HCT116 (cell line): ENCODE measurements around the gene WNT5B. TPM values are rescaled to one million over a fixed set of nuclear protein-coding genes. Genes with fewer than 3 reads are reported as not detected.

Experiments
- ATAC-seq: fragments of 200-7000 bp; cut with Tn5 transposase; 2 replicates; pipeline ENCODE4 v1.9.1; 2020; ENCODE audit warnings: mild to moderate bottlenecking, moderate library complexity
- BruUV-seq: library from RNA; stranded (reverse); fragments of 400-500 nt; replicated peaks from 2 replicates; lab custom pipeline; 2021; lab: Mats Ljungman, UMichigan
- CTCF ChIA-PET: fragments of 300-600 bp; sonication (Branson Sonifier 250); formaldehyde crosslinking; loops from one replicate; lab custom pipeline; 2021; ENCODE audit warnings: antibody characterized with exemption; lab: Charles Lee
- POLR2A ChIA-PET: fragments of 300-600, 350-600 bp; sonication (Branson Sonifier 250); formaldehyde crosslinking; loops from one replicate; lab custom pipeline; 2021; ENCODE audit warnings: antibody characterized with exemption; lab: Charles Lee
- RAD21 ChIA-PET, 2 experiments: fragments of 300-600 bp; sonication (Branson Sonifier 250); formaldehyde crosslinking; loops; one replicate each; lab custom pipeline; 2023; ENCODE audit warnings: low total read pairs in 2 of 2; ENCODE audit not compliant: uncharacterized antibody in 2 of 2, unreplicated experiment in 2 of 2, low non-redundant PET in 1 of 2; lab: Charles Lee
- DNase-seq: peaks from one replicate; pipeline ENCODE4 v3.0.0-alpha.2; 2010; ENCODE audit warnings: low read depth, low spot score
- H2AFZ ChIP-seq: fragments of 200-600 bp; shearing (Covaris generic), sonication (generic); 2 replicates; pipeline ENCODE4 v1.6.1; 2017; ENCODE audit warnings: low read depth, mixed run types, mixed read lengths, antibody characterized with exemption, low read length; ENCODE audit not compliant: poor library complexity, severe bottlenecking
- H3K27ac ChIP-seq: 2 replicates; pipeline ENCODE4 v1.5.1; 2012; ENCODE audit warnings: low read depth, low read length
- H3K27me3 ChIP-seq: fragments of 200-600 bp; sonication (generic); 2 replicates; pipeline ENCODE4 v1.6.1; 2016; ENCODE audit warnings: mixed run types, low read length, mixed read lengths; ENCODE audit not compliant: insufficient read depth
- H3K36me3 ChIP-seq, 2 experiments: fragments of 200-500 bp in 1 of 2; fragments of 200-600 bp in 1 of 2; sonication (Bioruptor generic) in 1 of 2; sonication (generic) in 1 of 2; 2 replicates each; pipeline versions ENCODE4 v1.5.1 to v1.6.1; 2014 to 2016; ENCODE audit warnings: low read length in 2 of 2, inconsistent platforms in 1 of 2, mixed read lengths in 1 of 2, mixed run types in 1 of 2; ENCODE audit not compliant: insufficient read depth in 2 of 2, control insufficient read depth in 1 of 2
- H3K4me1 ChIP-seq, 2 experiments: fragments of 200-600 bp in 1 of 2; sonication (generic) in 1 of 2; 2 replicates each; pipeline versions ENCODE4 v1.5.1 to v1.6.1; 2012 to 2017; ENCODE audit warnings: low read length in 2 of 2, inconsistent platforms in 1 of 2, mild to moderate bottlenecking in 1 of 2, mixed read lengths in 1 of 2, mixed run types in 1 of 2, moderate library complexity in 1 of 2; ENCODE audit not compliant: insufficient read depth in 2 of 2, control insufficient read depth in 1 of 2
- H3K4me2 ChIP-seq: fragments of 200-600 bp; sonication (generic); 2 replicates; pipeline ENCODE4 v1.6.1; 2017; ENCODE audit warnings: mixed run types, low read length, mixed read lengths
- H3K4me3 ChIP-seq, 2 experiments: fragments of 200-600 bp in 1 of 2; sonication (generic) in 1 of 2; replicated peaks in 1 of 2; 2 replicates each; pipeline ENCODE4 v1.5.1; 2011 to 2016; ENCODE audit warnings: low read length in 2 of 2, control low read depth in 1 of 2, low read depth in 1 of 2, mild to moderate bottlenecking in 1 of 2, mixed read lengths in 1 of 2, mixed run types in 1 of 2
- H3K79me2 ChIP-seq: fragments of 200-600 bp; sonication (generic); 2 replicates; pipeline ENCODE4 v1.6.1; 2017; ENCODE audit warnings: mild to moderate bottlenecking, mixed run types, low read length, moderate library complexity, mixed read lengths; ENCODE audit not compliant: insufficient read depth
- H3K9ac ChIP-seq: fragments of 200-600 bp; sonication (generic); 2 replicates; pipeline ENCODE4 v1.6.1; 2016; ENCODE audit warnings: low read length, mixed read lengths
- H3K9me2 ChIP-seq: fragments of 200-600 bp; sonication (generic), shearing (Covaris generic); 2 replicates; pipeline ENCODE4 v1.6.1; 2017; ENCODE audit warnings: mixed run types, mild to moderate bottlenecking, moderate library complexity; ENCODE audit not compliant: insufficient read depth
- H3K9me3 ChIP-seq, 2 experiments: fragments of 200-500 bp in 1 of 2; fragments of 200-600 bp in 1 of 2; sonication (Bioruptor generic) in 1 of 2; sonication (generic) in 1 of 2; 2 replicates each; pipeline ENCODE4 v1.6.1; 2014 to 2017; ENCODE audit warnings: low read length in 2 of 2, mixed read lengths in 2 of 2, inconsistent platforms in 1 of 2, low read depth in 1 of 2, mild to moderate bottlenecking in 1 of 2, mixed run types in 1 of 2, moderate library complexity in 1 of 2; ENCODE audit not compliant: control insufficient read depth in 1 of 2, insufficient read depth in 1 of 2
- H4K20me1 ChIP-seq: fragments of 200-600 bp; sonication (generic), shearing (Covaris generic); 2 replicates; pipeline ENCODE4 v1.6.1; 2017; ENCODE audit warnings: mixed run types, mild to moderate bottlenecking, moderate library complexity; ENCODE audit not compliant: insufficient read depth
- ATF3 ChIP-seq: IDR thresholded peaks from 2 replicates; pipeline ENCODE4 v1.6.1; 2012
- CBX3 ChIP-seq: IDR thresholded peaks from 2 replicates; pipeline ENCODE4 v1.6.1; 2012; ENCODE audit warnings: low read depth
- ELF1 ChIP-seq: IDR thresholded peaks from 2 replicates; pipeline ENCODE4 v1.6.1; 2012; ENCODE audit warnings: low read depth, borderline replicate concordance
- EZH2 ChIP-seq: fragments of 200-600 bp; sonication (generic); IDR thresholded peaks from 2 replicates; pipeline ENCODE4 v1.6.1; 2017; ENCODE audit warnings: antibody characterized with exemption, mixed run types
- EZH2phosphoT487 ChIP-seq: fragments of 200-600 bp; IDR thresholded peaks from 2 replicates; pipeline ENCODE4 v1.6.1; 2018; ENCODE audit warnings: antibody characterized with exemption, borderline replicate concordance
- FOSL1 ChIP-seq: IDR thresholded peaks from 2 replicates; pipeline ENCODE4 v1.6.1; 2012; ENCODE audit warnings: low read depth
- JUND ChIP-seq: IDR thresholded peaks from 2 replicates; pipeline ENCODE4 v1.6.1; 2012
- POLR2A ChIP-seq: IDR thresholded peaks from 2 replicates; pipeline ENCODE4 v1.7.0; 2011; ENCODE audit warnings: borderline replicate concordance; ENCODE audit not compliant: insufficient read depth, insufficient read length; ENCODE audit errors: extremely low read depth
- REST ChIP-seq: IDR thresholded peaks from 2 replicates; pipeline ENCODE4 v1.6.1; 2012; ENCODE audit warnings: low read depth
- SIN3A ChIP-seq: IDR thresholded peaks from 2 replicates; pipeline ENCODE4 v1.6.1; 2012; ENCODE audit warnings: low read depth
- TCF7L2 ChIP-seq: IDR thresholded peaks from 2 replicates; pipeline ENCODE4 v1.7.0; 2011; ENCODE audit warnings: borderline replicate concordance, inconsistent platforms; ENCODE audit not compliant: insufficient read depth, insufficient read length; ENCODE audit errors: extremely low read depth
- YY1 ChIP-seq: IDR thresholded peaks from 2 replicates; pipeline ENCODE4 v1.6.1; 2011; ENCODE audit warnings: low read length, low read depth, moderate library complexity, mild to moderate bottlenecking; ENCODE audit not compliant: insufficient replicate concordance; ENCODE audit errors: extremely low read depth
- ZBTB33 ChIP-seq: IDR thresholded peaks from 2 replicates; pipeline ENCODE4 v1.6.1; 2011; ENCODE audit warnings: mild to moderate bottlenecking, low read length, moderate library complexity; ENCODE audit not compliant: insufficient replicate concordance; ENCODE audit errors: extremely low read depth
- ZNF274 ChIP-seq: fragments of 200-500 bp; sonication (Bioruptor generic); IDR thresholded peaks from 2 replicates; pipeline ENCODE4 v1.6.1; 2014; ENCODE audit warnings: mild to moderate bottlenecking, low read depth, low read length, inconsistent platforms
- intact Hi-C: fragments of 100-400 bp; cut with micrococcal nuclease; formaldehyde crosslinking; loops from 2 replicates; pipeline ENCODE4 v1.10.0; 2022
- total RNA-seq: library from RNA; stranded (reverse); gene quantifications from one replicate; pipeline ENCODE4 v1.2.1, GENCODE V29; 2021; ENCODE audit not compliant: unreplicated experiment

The WNT5B gene
- total RNA-seq, 1 experiment from 2014 or later, result 0.52 TPM

- TF ChIP-seq REST (no peak), POLR2A (no peak), FOSL1 (no peak), YY1 (no peak)
- TF ChIP-seq, all 23 proteins: peak for 0
Observed at GRCh38 chr12:1655225-1655788, 26.3 kb downstream of the WNT5B start (continued).

- H2AFZ ChIP-seq, result no peak overlapping the region
- no peak overlapping the region for H3K4me2 ChIP-seq
- no peaks in the 10 kb centered on the region for H4K20me1 ChIP-seq
- no peaks in the 10 kb centered on the region for H3K9me3 ChIP-seq
- peaks cover 0 to 13% of the 10 kb centered on the region in 2 experiments; a peak in 2 of 4 replicates for H3K4me1 ChIP-seq
- no peaks in the 10 kb centered on the region for H3K27me3 ChIP-seq
- intact Hi-C loops, result no loop called here
- H3K27ac ChIP-seq, result no peak overlapping the region
- ChIA-PET RAD21 (interaction anchor here in 1 of 2 experiments (1.0 kb wide), 2 partner anchors 134 to 283 kb away, joined by 3 to 6 read pairs; no protein-coding TSS in a partner anchor), POLR2A (no interaction called here), CTCF (interaction anchor here (10.7 kb wide), 1 partner anchor 134 kb away, joined by 242 read pairs; no protein-coding TSS in a partner anchor)
- ATAC-seq, result no peak
- no TSS peak for BruUV-seq
- H3K79me2 ChIP-seq, result no peaks in the 10 kb centered on the region
- H3K9me2 ChIP-seq, result no peaks in the 10 kb centered on the region
- no peak for DNase-seq
- no peak overlapping the region for H3K9ac ChIP-seq
- no peaks in the 10 kb centered on the region for H3K36me3 ChIP-seq
- no peak overlapping the region for H3K4me3 ChIP-seq
- TF ChIP-seq EZH2phosphoT487, result no peak
- TF ChIP-seq EZH2, result no peak
- TF ChIP-seq TCF7L2, result no peak
- TF ChIP-seq ATF3, result no peak
- no peak for TF ChIP-seq JUND
- TF ChIP-seq ZBTB33, result no peak
- TF ChIP-seq POLR2A, result no peak
- no peak for TF ChIP-seq YY1
- no peak for TF ChIP-seq CBX3
- no peak for TF ChIP-seq ZNF274
- no peak for TF ChIP-seq FOSL1
- no peak for TF ChIP-seq REST
- TF ChIP-seq SIN3A, result no peak
- no peak for TF ChIP-seq ELF1
Observed at GRCh38 chr12:1656902-1657301, 27.9 kb downstream of the WNT5B start.
